Spleen (tissue), 13 donors: Measurements from ENCODE around the gene RPP21. TPM values are rescaled to one million over a fixed set of nuclear protein-coding genes. Genes with fewer than 3 reads are reported as not detected.

Source experiments
- DNase-seq: peaks from one replicate; pipeline ENCODE4 v3.0.0-alpha.2; 2020
- H3K27ac ChIP-seq, 8 donors: fragments of 200-600 bp; sonication (generic) in 7 of 8; 1 replicate in 4 of 8; 2 replicates in 4 of 8; pipeline versions ENCODE4 v1.5.0 to v1.8.0; 2016 to 2021; ENCODE audit warnings: inconsistent platforms in 4 of 8, mild to moderate bottlenecking in 4 of 8, moderate library complexity in 1 of 8
- H3K27me3 ChIP-seq, 7 donors: fragments of 200-600 bp; sonication (generic) in 6 of 7; replicated peaks in 1 of 7; 1 replicate in 4 of 7; 2 replicates in 3 of 7; pipeline versions ENCODE4 v1.5.0 to v1.8.0; 2016 to 2021; ENCODE audit warnings: inconsistent platforms in 3 of 7, mild to moderate bottlenecking in 1 of 7
- H3K36me3 ChIP-seq, 6 donors: fragments of 200-600 bp; sonication (generic) in 5 of 6; 1 replicate in 4 of 6; 2 replicates in 2 of 6; pipeline versions ENCODE4 v1.5.0 to v1.8.0; 2016 to 2021; ENCODE audit warnings: inconsistent platforms in 2 of 6
- H3K4me1 ChIP-seq, 6 donors: fragments of 200-600 bp; sonication (generic) in 5 of 6; 1 replicate in 3 of 6; 2 replicates in 3 of 6; pipeline versions ENCODE4 v1.5.0 to v1.8.0; 2016 to 2021; ENCODE audit warnings: inconsistent platforms in 3 of 6
- H3K4me3 ChIP-seq, 8 donors: fragments of 200-600 bp; sonication (generic) in 7 of 8; 1 replicate in 4 of 8; 2 replicates in 4 of 8; pipeline versions ENCODE4 v1.5.0 to v1.8.0; 2016 to 2021; ENCODE audit warnings: inconsistent platforms in 4 of 8, mild to moderate bottlenecking in 4 of 8, moderate library complexity in 2 of 8
- H3K9me3 ChIP-seq, 8 donors: fragments of 200-600 bp; sonication (generic) in 7 of 8; 1 replicate in 4 of 8; 2 replicates in 4 of 8; pipeline versions ENCODE4 v1.5.0 to v1.8.0; 2016 to 2021; ENCODE audit warnings: inconsistent platforms in 4 of 8
- POLR2A ChIP-seq, 3 donors: fragments of 450-650 bp; IDR thresholded peaks; one replicate each; pipeline ENCODE4 v1.5.1; 2017; ENCODE audit warnings: antibody characterized with exemption in 3 of 3, mild to moderate bottlenecking in 1 of 3
- POLR2AphosphoS5 ChIP-seq, 3 donors: sonication (generic); formaldehyde crosslinking; IDR thresholded peaks; one replicate each; pipeline ENCODE4 v1.5.1; 2017; ENCODE audit warnings: antibody characterized with exemption in 3 of 3
- WGBS, 5 donors: extraction: QIAGEN DNeasy Blood & Tissue Kit in 3 of 5; methylation state at CpG; one replicate each; pipeline versions ENCODE4 v1.1.5 to v1.1.7; 2013 to 2018; 5-methylcytosine and 5-hydroxymethylcytosine counted together
- intact Hi-C: fragments of 100-400 bp; cut with DNase I; formaldehyde crosslinking; loops from one replicate; pipeline ENCODE4 v1.15.0; 2023; ENCODE audit warnings: low total_unique reads
- long read RNA-seq, 2 donors: transcript quantifications; one replicate each; lab custom pipeline, GENCODE V29; 2026
- polyA plus RNA-seq, 3 donors: library from polyadenylated mRNA; stranded (reverse); fragments of 200-250 nt; gene quantifications; one replicate each; pipeline ENCODE4 v1.2.1, GENCODE V29; 2013
- total RNA-seq, 7 donors: library from RNA; depleted of rRNA in 3 of 7; stranded (reverse); fragments of >200 nt in 3 of 7; fragmentation: NEBNext Ultra II Directional in 4 of 7; extraction: Animal tissue kit (Norgen Biotek cat#: 25700) in 4 of 7; gene quantifications; one replicate each; pipeline versions ENCODE4 v1.1.0 to v1.2.1, GENCODE V29; 2016 to 2021
- TF ChIP-seq, protein P1 (sequence below), 11 experiments: fragments of 200-600 bp in 7 of 11; fragments of 450-650 bp in 4 of 11; sonication (generic) in 4 of 11; IDR thresholded peaks in 8 of 11; conservative IDR thresholded peaks in 3 of 11; 1 replicate in 7 of 11; 2 replicates in 4 of 11; pipeline versions ENCODE4 v1.4.0 to v1.8.0; 2016 to 2021; ENCODE audit warnings: antibody characterized with exemption in 11 of 11, inconsistent platforms in 4 of 11, mild to moderate bottlenecking in 1 of 11
- donor health status: healthy with polysubstance abuse.
- donor health status: DM: no; HTN: no; CAD: no; lungs with moderate emphysema.
- donor health status: DM: no; HTN: no; CAD: no.
- donor health status: Bipolar disorder and iron deficiency.
- donor health status: healthy.
- donor health status: DM: no; HTN: no; CAD: no.
- donor health status: DM: yes; HTN: yes; CAD: no.

Gene RPP21
- total RNA-seq (10 to 100 TPM; 24.3 to 59.9 (median 32.0) TPM), polyA plus RNA-seq (10 to 100 TPM; 77.9 to 87.8 (median 84.6) TPM)
- long read RNA-seq, donor 1, transcript RPP21-224 (5 exons, 525 nt), result major isoform, 34 of 44 reads
- long read RNA-seq, donor 1, partial matches to known transcripts, result 0 of 44 reads
- long read RNA-seq, donor 1, other reads (novel, unspliced or antisense), result 0 of 44 reads
- long read RNA-seq, donor 2, transcript RPP21-224 (5 exons, 525 nt), result major isoform, 15 of 22 reads
- long read RNA-seq, donor 2, partial matches to known transcripts, result 0 of 22 reads
- long read RNA-seq, donor 2, other reads (novel, unspliced or antisense), result 0 of 22 reads

DNA sequence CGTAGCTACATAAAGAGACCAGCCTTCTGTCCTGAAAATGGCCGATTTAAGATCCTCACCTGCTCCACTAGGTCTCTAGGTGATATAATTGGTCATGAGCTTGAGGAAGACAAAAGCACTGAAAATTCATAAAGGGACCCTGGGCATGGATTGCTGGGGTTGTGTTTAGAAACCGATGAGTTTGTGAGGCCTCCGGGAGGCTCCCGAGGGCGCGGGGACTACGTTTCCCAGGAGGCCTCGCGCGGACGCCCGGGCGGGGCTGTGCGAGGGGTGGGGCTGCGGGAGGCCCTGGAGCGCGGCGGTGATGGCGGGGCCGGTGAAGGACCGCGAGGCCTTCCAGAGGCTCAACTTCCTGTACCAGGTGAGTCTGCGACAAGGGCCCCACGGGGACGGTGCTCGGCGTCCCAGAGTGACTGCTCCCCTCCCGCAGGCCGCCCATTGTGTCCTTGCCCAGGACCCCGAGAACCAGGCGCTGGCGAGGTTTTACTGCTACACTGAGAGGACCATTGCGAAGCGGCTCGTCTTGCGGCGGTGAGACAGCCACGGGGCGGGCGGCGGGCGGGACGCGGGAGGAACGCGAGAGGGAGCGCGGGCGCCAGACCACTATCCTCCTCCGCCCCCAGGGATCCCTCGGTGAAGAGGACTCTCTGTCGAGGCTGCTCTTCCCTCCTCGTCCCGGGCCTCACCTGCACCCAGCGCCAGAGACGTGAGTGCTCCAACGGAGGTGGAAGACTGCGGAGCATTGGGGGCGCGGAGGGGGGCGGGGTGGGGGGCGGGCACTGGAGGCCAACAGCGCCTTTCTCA, at the start of gene RPP21:
Gene RPP21 (plus strand): TSS at position 289 of the 804 bp plus-strand sequence. CDS start 16 bp downstream, at position 305.
- Histone ChIP-seq H3K36me3 (peaks cover 0 to 54% (median 37%) of the 10 kb centered on the region in 6 donors), H3K27me3 (no peaks in the 10 kb centered on the region), H3K4me1 (peaks cover 0 to 37% (median 22%) of the 10 kb centered on the region in 6 donors), H3K27ac (peak within 1 kb of the TSS; percentile 90 to 97 (median 93)), H3K4me3 (peak within 1 kb of the TSS; percentile 70 to 95 (median 86)), H3K9me3 (no peaks in the 10 kb centered on the region)
- DNase-seq, result peak; percentile 98
- intact Hi-C loops, result no loop called here
- 3 to 4% (median 3%) methylated on average over 29 to 64 of the region's 64 CpGs for WGBS, 5 donors
- TF ChIP-seq POLR2AphosphoS5 (IDR thresholded peaks at IDR 0.05) (peak; percentile 95 to 96 (median 96)), POLR2A (IDR thresholded peaks at IDR 0.05) (peak in 2 of 3 donors; percentile 68 to 81)
- TF ChIP-seq, protein P1, sequence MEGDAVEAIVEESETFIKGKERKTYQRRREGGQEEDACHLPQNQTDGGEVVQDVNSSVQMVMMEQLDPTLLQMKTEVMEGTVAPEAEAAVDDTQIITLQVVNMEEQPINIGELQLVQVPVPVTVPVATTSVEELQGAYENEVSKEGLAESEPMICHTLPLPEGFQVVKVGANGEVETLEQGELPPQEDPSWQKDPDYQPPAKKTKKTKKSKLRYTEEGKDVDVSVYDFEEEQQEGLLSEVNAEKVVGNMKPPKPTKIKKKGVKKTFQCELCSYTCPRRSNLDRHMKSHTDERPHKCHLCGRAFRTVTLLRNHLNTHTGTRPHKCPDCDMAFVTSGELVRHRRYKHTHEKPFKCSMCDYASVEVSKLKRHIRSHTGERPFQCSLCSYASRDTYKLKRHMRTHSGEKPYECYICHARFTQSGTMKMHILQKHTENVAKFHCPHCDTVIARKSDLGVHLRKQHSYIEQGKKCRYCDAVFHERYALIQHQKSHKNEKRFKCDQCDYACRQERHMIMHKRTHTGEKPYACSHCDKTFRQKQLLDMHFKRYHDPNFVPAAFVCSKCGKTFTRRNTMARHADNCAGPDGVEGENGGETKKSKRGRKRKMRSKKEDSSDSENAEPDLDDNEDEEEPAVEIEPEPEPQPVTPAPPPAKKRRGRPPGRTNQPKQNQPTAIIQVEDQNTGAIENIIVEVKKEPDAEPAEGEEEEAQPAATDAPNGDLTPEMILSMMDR (IDR thresholded peaks at IDR 0.05 in 8 of 11, conservative IDR thresholded peaks at IDR 0.05 in 3 of 11), result peak in 2 of 11 experiments; percentile 7 to 19

DNA sequence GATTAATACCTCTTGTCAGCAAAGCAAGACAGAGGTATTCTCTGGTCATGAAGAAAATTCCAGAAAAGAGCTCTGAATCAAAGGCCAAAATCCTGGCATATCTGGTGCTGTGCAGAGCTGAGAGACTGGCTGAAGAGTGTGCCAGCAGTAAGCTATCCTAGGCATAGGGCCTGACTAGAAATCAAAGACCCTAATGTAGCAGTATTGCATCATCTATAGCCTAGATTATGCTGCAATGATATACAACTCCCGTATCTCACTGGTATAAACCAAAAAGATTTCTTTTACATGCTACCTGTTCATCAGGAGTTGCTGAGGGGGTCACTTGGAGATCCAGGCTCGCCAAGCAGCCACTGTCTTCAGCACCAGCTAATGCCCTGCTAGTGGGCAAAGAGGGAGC, 49.1 kb upstream of the RPP21 start:
- 82 to 96% (median 89%) methylated on average over 2 of the region's 2 CpGs for WGBS, 5 donors
- TF ChIP-seq POLR2A (IDR thresholded peaks at IDR 0.05) (no peak), POLR2AphosphoS5 (IDR thresholded peaks at IDR 0.05) (no peak)
- TF ChIP-seq, protein P1 (IDR thresholded peaks at IDR 0.05 in 8 of 11, conservative IDR thresholded peaks at IDR 0.05 in 3 of 11), result no peak
- Histone ChIP-seq H3K4me3 (no peak overlapping the region), H3K27me3 (no peaks in the 10 kb centered on the region), H3K4me1 (no peaks in the 10 kb centered on the region), H3K36me3 (peaks cover 10 to 58% (median 43%) of the 10 kb centered on the region in 6 donors), H3K27ac (no peak overlapping the region), H3K9me3 (no peaks in the 10 kb centered on the region)
- no peak for DNase-seq
- intact Hi-C loops, result no loop called here

DNA sequence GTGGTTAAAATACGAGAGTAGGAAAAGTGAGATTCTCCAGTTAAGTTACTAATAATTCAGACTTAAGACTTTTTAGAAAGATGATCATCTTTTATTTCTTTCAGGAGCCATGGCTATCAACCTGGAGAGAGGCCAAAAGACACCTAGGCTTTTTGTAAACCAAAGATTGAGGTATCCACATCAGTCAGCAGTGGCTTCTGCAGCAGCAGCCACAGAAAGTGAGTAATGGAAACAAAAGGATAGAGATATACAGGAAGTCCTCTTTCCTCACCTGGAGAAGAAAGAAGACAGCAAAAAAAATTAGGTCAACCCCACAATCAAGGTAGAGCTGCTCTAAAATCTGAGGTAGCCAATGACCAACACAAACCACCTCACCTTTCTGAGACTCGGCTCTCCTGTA, 41.0 kb upstream of the RPP21 start:
- no peak for DNase-seq
- Histone ChIP-seq H3K9me3 (no peaks in the 10 kb centered on the region), H3K36me3 (peaks cover 0 to 79% (median 7%) of the 10 kb centered on the region in 6 donors), H3K4me1 (no peaks in the 10 kb centered on the region), H3K4me3 (no peak overlapping the region), H3K27ac (no peak overlapping the region), H3K27me3 (no peaks in the 10 kb centered on the region)
- TF ChIP-seq POLR2A (IDR thresholded peaks at IDR 0.05) (no peak), POLR2AphosphoS5 (IDR thresholded peaks at IDR 0.05) (no peak)
- TF ChIP-seq, protein P1 (IDR thresholded peaks at IDR 0.05 in 8 of 11, conservative IDR thresholded peaks at IDR 0.05 in 3 of 11), result no peak
- 73 to 100% (median 94%) methylated on average over 2 of the region's 2 CpGs for WGBS, 5 donors
- intact Hi-C loops, result no loop called here

DNA sequence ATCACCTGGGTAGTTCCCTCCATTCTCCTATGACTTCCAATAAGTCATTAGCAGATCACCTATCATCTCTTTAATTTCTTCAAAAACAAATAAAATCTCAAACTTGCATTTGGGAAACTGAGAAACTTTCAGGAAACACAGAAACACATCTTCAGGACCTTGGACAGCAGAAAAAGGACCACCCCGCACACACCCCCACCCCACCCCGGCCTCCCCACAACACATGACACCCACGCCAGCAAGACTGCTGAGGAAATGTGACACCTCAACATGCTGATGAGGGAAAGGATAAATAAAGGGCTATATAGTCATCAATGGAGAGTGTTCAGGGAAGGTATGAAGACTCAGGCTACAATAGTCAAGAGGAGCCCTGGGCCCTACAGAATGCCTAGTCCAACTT, 33.9 kb upstream of the RPP21 start:
- TF ChIP-seq POLR2A (IDR thresholded peaks at IDR 0.05) (no peak), POLR2AphosphoS5 (IDR thresholded peaks at IDR 0.05) (no peak)
- TF ChIP-seq, protein P1 (IDR thresholded peaks at IDR 0.05 in 8 of 11, conservative IDR thresholded peaks at IDR 0.05 in 3 of 11), result no peak
- Histone ChIP-seq H3K4me3 (no peak overlapping the region), H3K9me3 (no peaks in the 10 kb centered on the region), H3K27ac (no peak overlapping the region), H3K4me1 (peaks cover 0 to 4% (median 0%) of the 10 kb centered on the region in 6 donors), H3K27me3 (no peaks in the 10 kb centered on the region), H3K36me3 (peaks cover 0 to 92% (median 26%) of the 10 kb centered on the region in 6 donors)
- DNase-seq, result no peak
- 79 to 91% (median 83%) methylated on average over 3 of the region's 3 CpGs for WGBS, 5 donors
- intact Hi-C loops, result no loop called here
